CD14-positive monocyte (primary cell): Measurements from ENCODE around the gene BRDT. TPM values are rescaled to one million over a fixed set of nuclear protein-coding genes. Genes with fewer than 3 reads are reported as not detected.

Experiments
- DNase-seq, 3 donors: peaks; one replicate each; pipeline ENCODE4 v3.0.0-alpha.2; 2011 to 2022
- H2AFZ ChIP-seq: 2 replicates; pipeline ENCODE4 v1.6.0; 2012; ENCODE audit warnings: mild to moderate bottlenecking, low read depth, low read length, inconsistent platforms; ENCODE audit not compliant: insufficient read depth, poor library complexity, severe bottlenecking
- H3K27ac ChIP-seq, 2 donors: 1 replicate in 1 of 2; 2 replicates in 1 of 2; pipeline ENCODE4 v1.5.1; 2012 to 2013; ENCODE audit warnings: low read length in 2 of 2, control low read depth in 1 of 2, inconsistent platforms in 1 of 2, low read depth in 1 of 2, mild to moderate bottlenecking in 1 of 2
- H3K27me3 ChIP-seq, 2 donors: one replicate each; pipeline versions ENCODE4 v1.6.0 to v1.6.1; 2011 to 2013; ENCODE audit warnings: low read length in 2 of 2; ENCODE audit not compliant: control insufficient read depth in 2 of 2, insufficient read depth in 2 of 2
- H3K36me3 ChIP-seq, 2 donors: replicated peaks in 1 of 2; 1 replicate in 1 of 2; 2 replicates in 1 of 2; pipeline versions ENCODE4 v1.5.1 to v1.6.1; 2012 to 2013; ENCODE audit warnings: low read length in 2 of 2, control low read depth in 1 of 2, inconsistent platforms in 1 of 2, mild to moderate bottlenecking in 1 of 2; ENCODE audit not compliant: insufficient read depth in 2 of 2, control insufficient read depth in 1 of 2
- H3K4me1 ChIP-seq, 2 donors: 1 replicate in 1 of 2; 2 replicates in 1 of 2; pipeline versions ENCODE4 v1.5.1 to v1.6.1; 2012 to 2013; ENCODE audit warnings: low read length in 2 of 2, control low read depth in 1 of 2, inconsistent platforms in 1 of 2, mild to moderate bottlenecking in 1 of 2, moderate library complexity in 1 of 2; ENCODE audit not compliant: insufficient read depth in 2 of 2, control insufficient read depth in 1 of 2
- H3K4me2 ChIP-seq: replicated peaks from 2 replicates; pipeline ENCODE3; 2012; ENCODE audit warnings: low read length, moderate library complexity, mild to moderate bottlenecking; ENCODE audit not compliant: poor library complexity, severe bottlenecking; ENCODE audit errors: extremely low read depth
- H3K4me3 ChIP-seq, 3 experiments: fragments of 200-600 bp in 1 of 3; sonication (generic) in 1 of 3; replicated peaks in 1 of 3; 1 replicate in 2 of 3; 2 replicates in 1 of 3; pipeline ENCODE4 v1.5.1; 2011 to 2013; ENCODE audit warnings: low read length in 3 of 3, mild to moderate bottlenecking in 3 of 3, control low read depth in 2 of 3, low read depth in 2 of 3, inconsistent platforms in 1 of 3, moderate library complexity in 1 of 3
- H3K79me2 ChIP-seq: 2 replicates; pipeline ENCODE4 v1.6.0; 2012; ENCODE audit warnings: mild to moderate bottlenecking, control low read depth, inconsistent platforms, low read length, moderate library complexity; ENCODE audit not compliant: insufficient read depth
- H3K9ac ChIP-seq: 2 replicates; pipeline ENCODE4 v1.6.0; 2017; ENCODE audit warnings: low read length, mild to moderate bottlenecking; ENCODE audit not compliant: insufficient read depth, poor library complexity, severe bottlenecking
- H3K9me3 ChIP-seq, 2 donors: replicated peaks in 1 of 2; 1 replicate in 1 of 2; 2 replicates in 1 of 2; pipeline versions ENCODE4 v1.5.1 to v1.6.1; 2012 to 2013; ENCODE audit warnings: low read length in 2 of 2, control low read depth in 1 of 2; ENCODE audit not compliant: control insufficient read depth in 1 of 2, insufficient read depth in 1 of 2
- H4K20me1 ChIP-seq: 2 replicates; pipeline ENCODE4 v1.6.0; 2012; ENCODE audit warnings: mild to moderate bottlenecking, low read length, control low read depth, moderate library complexity; ENCODE audit not compliant: insufficient read depth
- H3K27ac Mint-ChIP-seq, 7 donors: one replicate each; pipeline ENCODE4 v1.8.0; 2020; ENCODE audit warnings: mild to moderate bottlenecking in 7 of 7, mixed read lengths in 7 of 7, moderate library complexity in 6 of 7, inconsistent platforms in 2 of 7
- H3K27me3 Mint-ChIP-seq, 3 donors: one replicate each; pipeline ENCODE4 v1.8.0; 2021 to 2022; ENCODE audit warnings: low read depth in 3 of 3, mild to moderate bottlenecking in 3 of 3, mixed read lengths in 3 of 3, moderate library complexity in 3 of 3, inconsistent platforms in 1 of 3
- H3K36me3 Mint-ChIP-seq, 2 donors: one replicate each; pipeline ENCODE4 v1.8.0; 2020; ENCODE audit warnings: mixed read lengths in 2 of 2, inconsistent platforms in 1 of 2, mild to moderate bottlenecking in 1 of 2
- H3K4me1 Mint-ChIP-seq: one replicate; pipeline ENCODE4 v1.8.0; 2020; ENCODE audit warnings: mild to moderate bottlenecking, mixed read lengths
- H3K4me3 Mint-ChIP-seq, 2 donors: one replicate each; pipeline ENCODE4 v1.8.0; 2020; ENCODE audit warnings: mild to moderate bottlenecking in 2 of 2, mixed read lengths in 2 of 2, moderate library complexity in 1 of 2
- H3K9me3 Mint-ChIP-seq, 7 donors: one replicate each; pipeline ENCODE4 v1.8.0; 2020 to 2022; ENCODE audit warnings: mixed read lengths in 7 of 7, mild to moderate bottlenecking in 6 of 7, moderate library complexity in 6 of 7, inconsistent platforms in 2 of 7
- CTCF ChIP-seq: fragments of 200-600 bp; IDR thresholded peaks from one replicate; pipeline ENCODE4 v1.8.0; 2022; ENCODE audit warnings: antibody characterized with exemption, mild to moderate bottlenecking
- WGBS: methylation state at CpG from one replicate; pipeline ENCODE4 v1.1.5; 2013; ENCODE audit warnings: missing lambda C conversion rate; ENCODE audit not compliant: insufficient coverage; 5-methylcytosine and 5-hydroxymethylcytosine counted together
- intact Hi-C, 2 donors: fragments of 100-400 bp; cut with micrococcal nuclease; formaldehyde crosslinking; loops; one replicate each; pipeline versions ENCODE4 v1.15.0 to v1.15.1; 2023
- polyA plus RNA-seq, 3 donors: library from polyadenylated mRNA; depleted of rRNA in 1 of 3; unstranded in 2 of 3; stranded (reverse) in 1 of 3; fragments of 300-500 nt in 2 of 3; fragments of >200 nt in 1 of 3; fragmentation: Illumina TruSeq in 2 of 3; gene quantifications; 1 replicate in 2 of 3; 2 replicates in 1 of 3; pipeline ENCODE4 v1.2.3, GENCODE V29; 2012 to 2021

BRDT gene
- polyA plus RNA-seq, 3 donors = not detected

- H3K27ac Mint-ChIP-seq = no peak overlapping the region
- H3K4me3 Mint-ChIP-seq = no peak overlapping the region
- no CpG with 5 or more reads among the region's 1 CpG for WGBS
Observed at GRCh38 chr1:91981996-91982609, 32.9 kb downstream of the BRDT start.

GRCh38 chr1:91993256-91993655 is 44.1 kb downstream of the BRDT start:
- Histone ChIP-seq H3K9me3 (no peaks in the 10 kb centered on the region), H3K4me2 (no peak overlapping the region), H3K79me2 (no peaks in the 10 kb centered on the region), H3K4me1 (no peaks in the 10 kb centered on the region), H3K4me3 (no peak overlapping the region), H3K9ac (no peak overlapping the region), H3K27ac (no peak overlapping the region), H2AFZ (no peak overlapping the region), H3K36me3 (no peaks in the 10 kb centered on the region), H4K20me1 (no peaks in the 10 kb centered on the region), H3K27me3 (no peaks in the 10 kb centered on the region)
- intact Hi-C loops = no loop called here
- peaks cover 0 to 2% (median 0%) of the 10 kb centered on the region in 3 donors for H3K27me3 Mint-ChIP-seq
- H3K4me1 Mint-ChIP-seq = no peaks in the 10 kb centered on the region
- TF ChIP-seq CTCF = no peak
- DNase-seq = no peak
- no peak overlapping the region for H3K27ac Mint-ChIP-seq
- H3K4me3 Mint-ChIP-seq = no peak overlapping the region
- H3K9me3 Mint-ChIP-seq = no peaks in the 10 kb centered on the region
- no CpG with 5 or more reads among the region's 1 CpG for WGBS
- H3K36me3 Mint-ChIP-seq = no peaks in the 10 kb centered on the region

More at GRCh38 chr1:91981996-91982609, 32.9 kb downstream of the BRDT start:
- DNase-seq = no peak
- peaks cover 3 to 4% (median 4%) of the 10 kb centered on the region in 3 donors for H3K27me3 Mint-ChIP-seq
- H3K27me3 ChIP-seq = no peaks in the 10 kb centered on the region
- H3K27ac ChIP-seq = no peak overlapping the region
- no peaks in the 10 kb centered on the region for H3K9me3 ChIP-seq
- no peaks in the 10 kb centered on the region for H3K36me3 Mint-ChIP-seq
- no peak overlapping the region for H3K9ac ChIP-seq
- peaks cover 0 to 6% (median 2%) of the 10 kb centered on the region in 7 donors for H3K9me3 Mint-ChIP-seq
- no peak overlapping the region for H2AFZ ChIP-seq
- H3K4me1 ChIP-seq = no peaks in the 10 kb centered on the region
- intact Hi-C loops = no loop called here
- H3K36me3 ChIP-seq = no peaks in the 10 kb centered on the region
- no peak for TF ChIP-seq CTCF
- no peak overlapping the region for H3K4me3 ChIP-seq
- no peak overlapping the region for H3K4me2 ChIP-seq
- H3K79me2 ChIP-seq = no peaks in the 10 kb centered on the region
- no peaks in the 10 kb centered on the region for H4K20me1 ChIP-seq
- H3K4me1 Mint-ChIP-seq = no peaks in the 10 kb centered on the region
